IMR-90 (cell line): ENCODE measurements around the gene TNS3. TPM values are rescaled to one million over a fixed set of nuclear protein-coding genes. Genes with fewer than 3 reads are reported as not detected.

Experiments used
- ATAC-seq: fragments of 200-7000 bp; cut with Tn5 transposase; 2 replicates; pipeline ENCODE4 v1.9.1; 2020; ENCODE audit warnings: low read depth, mild to moderate bottlenecking, moderate library complexity
- BruUV-seq: library from RNA; stranded (reverse); fragments of 400-500 nt; replicated peaks from 2 replicates; lab custom pipeline; 2021; lab: Mats Ljungman, UMichigan
- CTCF ChIA-PET: fragments of 300-600 bp; formaldehyde crosslinking; extraction: SDS; loops from one replicate; lab custom pipeline; 2021; ENCODE audit warnings: antibody characterized with exemption; lab: Yijun Ruan, JAX
- POLR2A ChIA-PET: fragments of 300-600 bp; sonication (Branson Sonifier 250); formaldehyde crosslinking; loops from one replicate; lab custom pipeline; 2022; ENCODE audit warnings: antibody characterized with exemption; ENCODE audit not compliant: unreplicated experiment; lab: Charles Lee
- DNase-seq: peaks from one replicate; pipeline ENCODE4 v3.0.0; 2013
- H2AFZ ChIP-seq: replicated peaks from 2 replicates; pipeline ENCODE3; 2013; ENCODE audit warnings: low read length, mild to moderate bottlenecking; ENCODE audit not compliant: poor library complexity
- H2AK5ac ChIP-seq: 2 replicates; pipeline ENCODE4 v1.6.1; 2013; ENCODE audit warnings: low read depth, low read length, inconsistent platforms
- H2AK9ac ChIP-seq: replicated peaks from 2 replicates; pipeline ENCODE3; 2013; ENCODE audit warnings: mild to moderate bottlenecking, low read depth, low read length, moderate library complexity; ENCODE audit not compliant: poor library complexity
- H2BK120ac ChIP-seq: 2 replicates; pipeline ENCODE4 v1.6.1; 2013; ENCODE audit warnings: low read depth, low read length, inconsistent platforms
- H2BK15ac ChIP-seq: 3 replicates; pipeline ENCODE4 v1.6.1; 2013; ENCODE audit warnings: low read depth, low read length, inconsistent platforms
- H2BK20ac ChIP-seq: 2 replicates; pipeline ENCODE4 v1.6.1; 2013; ENCODE audit warnings: low read depth, mild to moderate bottlenecking, inconsistent platforms, low read length, moderate library complexity
- H2BK5ac ChIP-seq: 2 replicates; pipeline ENCODE4 v1.6.1; 2013; ENCODE audit warnings: mild to moderate bottlenecking, low read depth, low read length, inconsistent platforms; ENCODE audit not compliant: poor library complexity, severe bottlenecking
- H3K14ac ChIP-seq: replicated peaks from 2 replicates; pipeline ENCODE4 v1.6.1; 2013; ENCODE audit warnings: low read depth, low read length, inconsistent platforms
- H3K18ac ChIP-seq: 2 replicates; pipeline ENCODE4 v1.6.1; 2013; ENCODE audit warnings: low read depth, low read length, control low read depth
- H3K23ac ChIP-seq: 2 replicates; pipeline ENCODE4 v1.6.1; 2013; ENCODE audit warnings: low read depth, low read length, inconsistent platforms
- H3K27ac ChIP-seq: 2 replicates; pipeline ENCODE4 v1.5.1; 2013; ENCODE audit warnings: mild to moderate bottlenecking, control low read depth, low read length; ENCODE audit not compliant: insufficient read depth
- H3K27me3 ChIP-seq: 2 replicates; pipeline ENCODE4 v1.6.1; 2013; ENCODE audit warnings: low read length; ENCODE audit not compliant: control insufficient read depth, insufficient read depth
- H3K36me3 ChIP-seq: 2 replicates; pipeline ENCODE4 v1.6.1; 2013; ENCODE audit warnings: low read length, mixed read lengths; ENCODE audit not compliant: control insufficient read depth, insufficient read depth
- H3K4ac ChIP-seq: 2 replicates; pipeline ENCODE4 v1.6.1; 2013; ENCODE audit warnings: low read depth, low read length, inconsistent platforms
- H3K4me1 ChIP-seq: 2 replicates; pipeline ENCODE4 v1.6.1; 2013; ENCODE audit warnings: low read length, mixed read lengths; ENCODE audit not compliant: control insufficient read depth, insufficient read depth
- H3K4me2 ChIP-seq: 2 replicates; pipeline ENCODE4 v1.6.1; 2013; ENCODE audit warnings: low read depth, mild to moderate bottlenecking, control low read depth, low read length, moderate library complexity
- H3K4me3 ChIP-seq: 2 replicates; pipeline ENCODE4 v1.5.1; 2013; ENCODE audit warnings: low read depth, mild to moderate bottlenecking, control low read depth, low read length, moderate library complexity; ENCODE audit not compliant: insufficient read depth
- H3K56ac ChIP-seq: 2 replicates; pipeline ENCODE4 v1.6.1; 2013; ENCODE audit warnings: low read length, inconsistent platforms; ENCODE audit not compliant: insufficient read depth; ENCODE audit errors: extremely low read depth
- H3K79me1 ChIP-seq, 2 experiments: 2 replicates each; pipeline ENCODE4 v1.6.1; 2013; ENCODE audit warnings: low read length in 2 of 2, inconsistent platforms in 1 of 2, low read depth in 1 of 2
- H3K9ac ChIP-seq: 2 replicates; pipeline ENCODE4 v1.6.1; 2013; ENCODE audit warnings: low read depth, low read length, control low read depth
- H3K9me1 ChIP-seq: 2 replicates; pipeline ENCODE4 v1.6.1; 2013; ENCODE audit warnings: low read length, inconsistent platforms; ENCODE audit not compliant: insufficient read depth
- H3K9me3 ChIP-seq: 2 replicates; pipeline ENCODE4 v1.6.1; 2013; ENCODE audit warnings: low read length; ENCODE audit not compliant: control insufficient read depth, insufficient read depth
- H4K20me1 ChIP-seq: 2 replicates; pipeline ENCODE4 v1.6.1; 2013; ENCODE audit warnings: low read length, inconsistent platforms; ENCODE audit not compliant: insufficient read depth
- H4K5ac ChIP-seq: 2 replicates; pipeline ENCODE4 v1.6.1; 2013; ENCODE audit warnings: mild to moderate bottlenecking, low read depth, low read length, control low read depth
- H4K8ac ChIP-seq, 2 experiments: 2 replicates each; pipeline ENCODE4 v1.6.1; 2013; ENCODE audit warnings: low read depth in 2 of 2, low read length in 2 of 2, control low read depth in 1 of 2, inconsistent platforms in 1 of 2
- H4K91ac ChIP-seq: 2 replicates; pipeline ENCODE4 v1.6.1; 2013; ENCODE audit warnings: low read depth, low read length, inconsistent platforms; ENCODE audit not compliant: insufficient read depth
- BHLHE40 ChIP-seq: fragments of 150-350 bp; IDR thresholded peaks from 2 replicates; pipeline ENCODE4 v1.6.1; 2016; ENCODE audit warnings: mild to moderate bottlenecking, low read depth, low read length
- CEBPB ChIP-seq: IDR thresholded peaks from 2 replicates; pipeline ENCODE4 v1.6.1; 2012; ENCODE audit warnings: low read depth, low read length, improper control_type of control experiment
- CHD1 ChIP-seq: IDR thresholded peaks from 2 replicates; pipeline ENCODE4 v1.6.1; 2012; ENCODE audit warnings: low read depth, low read length, improper control_type of control experiment
- ELK1 ChIP-seq: fragments of 150-350 bp; IDR thresholded peaks from 2 replicates; pipeline ENCODE4 v1.6.1; 2016; ENCODE audit warnings: low read depth, mild to moderate bottlenecking, low read length, moderate library complexity, borderline replicate concordance
- FOS ChIP-seq: fragments of 150-350 bp; IDR thresholded peaks from 2 replicates; pipeline ENCODE4 v1.6.1; 2016; ENCODE audit warnings: low read depth, low read length
- MAZ ChIP-seq: IDR thresholded peaks from 2 replicates; pipeline ENCODE4 v1.6.1; 2012; ENCODE audit warnings: low read depth, mild to moderate bottlenecking, low read length, improper control_type of control experiment, moderate library complexity, borderline replicate concordance
- MXI1 ChIP-seq: IDR thresholded peaks from 2 replicates; pipeline ENCODE4 v1.6.1; 2012; ENCODE audit warnings: low read depth, mild to moderate bottlenecking, low read length, moderate library complexity, borderline replicate concordance
- POLR2A ChIP-seq: IDR thresholded peaks from 2 replicates; pipeline ENCODE4 v1.6.1; 2012; ENCODE audit warnings: mild to moderate bottlenecking, low read depth, low read length
- SMC3 ChIP-seq: fragments of 150-350 bp; IDR thresholded peaks from 2 replicates; pipeline ENCODE4 v1.6.1; 2016; ENCODE audit warnings: low read depth, mild to moderate bottlenecking, antibody characterized with exemption, low read length, moderate library complexity
- USF2 ChIP-seq: fragments of 150-350 bp; IDR thresholded peaks from 2 replicates; pipeline ENCODE4 v1.6.1; 2017; ENCODE audit warnings: mild to moderate bottlenecking, antibody characterized with exemption, low read length, low read depth
- WGBS, 2 experiments: methylation state at CpG; one replicate each; pipeline versions ENCODE4 v1.1.5 to v1.1.7; 2013; ENCODE audit warnings: missing lambda C conversion rate in 2 of 2; ENCODE audit not compliant: insufficient read length in 1 of 2; ENCODE audit errors: extremely low coverage in 2 of 2; 5-methylcytosine and 5-hydroxymethylcytosine counted together
- dilution Hi-C: fragments of 300-500 bp; cut with HindIII; formaldehyde crosslinking; loops from one replicate; pipeline ENCODE4 v1.14.3; 2018; ENCODE audit warnings: low sequenced_read_pairs; ENCODE audit not compliant: unreplicated experiment
- in situ Hi-C: fragments of 300-500 bp; cut with MboI; formaldehyde crosslinking; loops from 3 replicates; pipeline ENCODE4 v1.14.3; 2019; ENCODE audit warnings: low sequenced_read_pairs, inconsistent platforms, mixed read lengths
- intact Hi-C: fragments of 100-400 bp; cut with micrococcal nuclease; formaldehyde crosslinking; loops from 2 replicates; pipeline ENCODE4 v1.10.0; 2022
- polyA plus RNA-seq, 3 experiments: library from polyadenylated mRNA; depleted of rRNA; stranded (reverse); fragments of >200 nt; gene quantifications; 2 replicates each; pipeline ENCODE4 v1.2.3, GENCODE V29; 2012; ENCODE audit warnings: low replicate concordance in 1 of 3
- total RNA-seq: library from RNA; depleted of rRNA; stranded (reverse); fragments of >200 nt; gene quantifications from 2 replicates; pipeline ENCODE4 v1.2.3, GENCODE V29; 2012

The TNS3 gene
- total and polyA plus RNA-seq, 2 of the 4 experiments (the other 2 are of a cell fraction): 64.3 to 79.2 TPM

- TF ChIP-seq USF2: no peak
These were observed 126.1 kb downstream of the TNS3 start (continued) for GRCh38 chr7:47455872-47456185.

GRCh38 chr7:47454974-47455871, 126.7 kb downstream of the TNS3 start:
- no peaks in the 10 kb centered on the region for H3K9me3 ChIP-seq
- H4K91ac ChIP-seq: peak overlapping the region; percentile 92
- DNase-seq (no peak), ATAC-seq (no peak)
- H3K4ac ChIP-seq: peak overlapping the region; percentile 95
- peak overlapping the region; percentile 21 for H2AFZ ChIP-seq
- CTCF ChIA-PET: interaction anchor here (0.5 kb wide), 1 partner anchor 331 kb away, joined by 3 read pairs; no protein-coding TSS in a partner anchor
- peaks cover 41 to 89% of the 10 kb centered on the region in 2 experiments for H3K79me1 ChIP-seq
- H3K18ac ChIP-seq: peak overlapping the region; percentile 33; the same call in 1 of the 2 replicates
- 0 out of 2 replicates have a peak overlapping the region, but pooled peaks have one; percentile 53 for H3K9ac ChIP-seq
- no TSS peak for BruUV-seq
- H2AK5ac ChIP-seq: peak overlapping the region; percentile 99
- no peak overlapping the region for H3K4me3 ChIP-seq
- H3K4me1 ChIP-seq: peaks cover 46% of the 10 kb centered on the region
- peak overlapping the region; percentile 9 for H2BK5ac ChIP-seq
- H3K56ac ChIP-seq: no peak overlapping the region
- H3K36me3 ChIP-seq: no peaks in the 10 kb centered on the region
- POLR2A ChIA-PET: no interaction called here
- dilution Hi-C loops (no loop called here), intact Hi-C loops (loop anchor here (5.0 kb wide), 2 partner anchors 117 to 362 kb away; no protein-coding TSS in a partner anchor), in situ Hi-C loops (no loop called here)
- peak overlapping the region; percentile 49; the same call in 1 of the 2 replicates for H3K23ac ChIP-seq
- 97% methylated on average over 5 of the region's 7 CpGs; no CpG with 5 or more reads in 1 of the 2 experiments for WGBS, 2 experiments
- peak overlapping the region; percentile 75 for H3K14ac ChIP-seq
- H3K4me2 ChIP-seq: no peak overlapping the region
- H3K27ac ChIP-seq: peak overlapping the region; percentile 90; the same call in 1 of the 2 replicates
- no peaks in the 10 kb centered on the region for H3K27me3 ChIP-seq
- peak overlapping the region; percentile 89 for H2AK9ac ChIP-seq
- H2BK20ac ChIP-seq: peak overlapping the region; percentile 85; the same call in 1 of the 2 replicates
- H2BK15ac ChIP-seq: peak overlapping the region; percentile 89; the same call in 2 of the 3 replicates
- peak overlapping the region; percentile 82 for H4K5ac ChIP-seq
- peak overlapping the region in 1 of 2 experiments; percentile 89; a peak in 2 of 4 replicates for H4K8ac ChIP-seq
- peak overlapping the region; percentile 95; the same call in 1 of the 2 replicates for H2BK120ac ChIP-seq
- H3K9me1 ChIP-seq: peaks cover 55% of the 10 kb centered on the region
- H4K20me1 ChIP-seq: peaks cover 35% of the 10 kb centered on the region
- TF ChIP-seq FOS (no peak), CHD1 (no peak), SMC3 (no peak), CEBPB (no peak), BHLHE40 (no peak), MXI1 (no peak), POLR2A (no peak), USF2 (no peak), MAZ (no peak), ELK1 (no peak)
